SH-SY5Y (cell line): Measurements from ENCODE around the gene GJC1.

ENCODE experiments used
- GATA2 ChIP-seq: IDR thresholded peaks from 2 replicates; pipeline ENCODE4 v1.6.1; 2011; ENCODE audit warnings: mild to moderate bottlenecking, low read depth, low read length
- GATA3 ChIP-seq: IDR thresholded peaks from 2 replicates; pipeline ENCODE4 v1.6.1; 2011; ENCODE audit warnings: low read depth, mild to moderate bottlenecking, low read length, moderate library complexity

DNA sequence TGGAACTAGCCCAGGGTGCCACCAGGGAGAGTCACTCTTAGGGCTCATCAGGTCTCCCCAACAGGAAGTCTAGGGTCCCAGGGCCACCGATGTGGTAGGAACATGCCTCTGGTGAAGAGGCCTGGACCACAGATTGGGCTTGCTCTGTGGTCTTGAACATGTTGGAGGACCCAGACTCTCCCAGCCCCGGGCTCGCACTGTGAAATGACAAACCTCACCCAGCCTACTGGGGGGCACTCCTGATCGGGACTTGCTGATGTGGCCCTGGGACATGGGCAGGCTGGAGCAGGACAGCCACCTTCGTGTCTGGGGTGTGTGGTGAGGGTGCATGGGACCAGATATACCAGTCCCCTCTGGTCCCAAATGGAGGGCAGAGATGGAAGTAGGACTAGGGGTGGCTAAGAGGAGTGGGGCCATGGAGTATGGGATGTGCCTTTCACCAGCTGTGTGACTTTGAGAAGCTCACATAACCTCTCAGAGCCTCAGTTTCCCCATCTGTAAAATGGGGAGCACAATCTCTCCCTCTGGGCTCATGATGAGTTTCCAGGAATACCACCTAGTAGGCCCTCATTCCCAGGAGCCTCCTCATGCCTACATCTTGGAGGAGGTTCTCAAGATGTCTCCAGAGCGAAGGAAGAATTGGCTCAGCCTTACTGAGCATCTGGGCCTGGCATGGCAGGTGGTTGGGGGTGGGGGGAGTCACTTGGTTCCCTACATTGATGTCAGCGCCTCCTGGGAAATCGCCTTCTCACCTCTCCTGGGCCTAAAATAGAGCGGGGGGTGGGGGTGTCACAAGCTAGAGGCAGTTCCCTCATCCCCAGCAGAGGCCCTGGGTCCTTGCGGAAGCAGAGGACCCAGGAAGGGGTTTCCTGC is 72.8 kb downstream of the GJC1 start:
- no peak for TF ChIP-seq GATA2
- no peak for TF ChIP-seq GATA3
